Activated CD8-positive, alpha-beta memory T cell treated with anti-CD3 and anti-CD28 coated beads for 1 hour (primary cell): Measurements from ENCODE around the gene GYPC.
"Not testable (repeated sequence)": the region's sequence is repeated elsewhere in the genome, so short reads cannot be mapped to it uniquely, and the experiment has no call there.

Experiments
- DNase-seq, 2 donors: peaks; one replicate each; pipeline ENCODE4 v3.0.0-alpha.2; 2020; ENCODE audit warnings: low read depth in 1 of 2; ENCODE audit errors: extremely low read depth in 1 of 2

GYPC gene

DNA sequence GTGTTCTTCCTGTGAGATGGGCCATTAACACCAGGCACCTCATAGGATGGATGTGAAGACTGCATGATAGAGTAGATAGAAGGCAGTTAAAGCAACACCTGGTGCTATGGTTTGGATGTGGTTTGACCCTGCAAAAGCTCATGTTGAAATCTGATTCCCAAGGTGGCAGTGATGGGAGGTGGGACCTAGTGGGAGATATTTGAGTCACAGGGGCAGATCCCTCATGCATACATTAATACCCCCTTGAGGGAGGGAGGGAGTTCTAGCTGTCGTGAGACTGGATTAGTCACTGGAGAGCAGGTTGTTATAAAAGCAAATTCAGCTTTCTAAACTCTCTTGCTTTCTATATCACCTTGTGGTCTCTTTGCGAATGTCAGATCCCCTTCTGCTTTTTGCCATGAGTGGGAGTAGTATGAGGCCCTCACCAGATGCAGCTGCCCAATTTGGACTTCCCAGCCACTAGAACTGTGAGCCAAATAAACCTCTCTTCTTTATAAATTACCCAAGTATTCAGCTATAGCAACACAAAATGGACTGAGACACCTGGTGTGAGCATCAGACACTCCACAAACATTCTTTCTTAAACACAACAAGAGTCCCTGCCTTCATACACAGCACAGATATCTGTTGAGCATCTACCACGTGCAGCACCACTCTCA lies 37.1 kb downstream of the GYPC start:
- DNase-seq = not testable (repeated sequence)

DNA sequence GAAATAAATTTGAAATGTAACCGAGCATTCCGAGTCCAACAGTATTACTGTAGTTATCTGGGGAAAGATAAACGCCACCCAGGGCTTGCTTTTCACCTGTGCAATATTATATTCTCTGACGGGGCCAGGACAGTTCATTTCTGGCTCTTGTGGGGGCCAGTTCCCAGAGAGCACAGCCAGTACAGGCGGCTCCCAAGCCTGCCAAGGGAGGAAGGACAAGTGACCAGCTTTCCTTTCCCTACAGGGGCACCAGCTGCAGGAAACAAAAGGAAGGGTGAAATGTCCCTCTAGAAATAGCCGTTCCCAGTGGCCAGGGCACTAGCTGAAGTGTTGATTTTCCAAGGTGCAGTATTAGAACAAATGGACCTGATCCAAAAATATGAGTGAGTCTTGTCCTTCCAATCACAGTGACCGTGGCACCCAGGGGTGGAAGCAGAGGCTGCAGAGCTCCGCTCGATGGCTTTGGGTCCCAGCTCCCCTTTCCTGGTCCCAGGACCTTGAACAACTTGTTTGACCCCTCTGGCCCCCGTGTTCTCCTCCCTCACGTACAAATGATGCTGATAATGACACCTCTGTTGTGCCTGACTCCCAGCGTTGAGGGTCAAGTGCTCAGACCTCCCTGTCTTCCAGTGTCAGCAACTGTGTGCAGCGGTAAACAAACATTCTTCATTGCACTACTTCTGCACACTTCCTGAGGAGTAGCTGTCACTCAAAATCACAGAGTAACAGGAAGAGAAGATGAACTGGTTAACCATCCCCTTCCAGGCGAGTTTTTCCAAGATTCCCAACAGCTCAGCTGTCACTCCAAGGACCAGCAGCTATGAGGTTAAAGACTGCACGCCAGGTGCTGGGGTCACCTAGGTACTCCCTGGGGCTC lies 40.9 kb downstream of the GYPC start:
- DNase-seq = no peak

DNA sequence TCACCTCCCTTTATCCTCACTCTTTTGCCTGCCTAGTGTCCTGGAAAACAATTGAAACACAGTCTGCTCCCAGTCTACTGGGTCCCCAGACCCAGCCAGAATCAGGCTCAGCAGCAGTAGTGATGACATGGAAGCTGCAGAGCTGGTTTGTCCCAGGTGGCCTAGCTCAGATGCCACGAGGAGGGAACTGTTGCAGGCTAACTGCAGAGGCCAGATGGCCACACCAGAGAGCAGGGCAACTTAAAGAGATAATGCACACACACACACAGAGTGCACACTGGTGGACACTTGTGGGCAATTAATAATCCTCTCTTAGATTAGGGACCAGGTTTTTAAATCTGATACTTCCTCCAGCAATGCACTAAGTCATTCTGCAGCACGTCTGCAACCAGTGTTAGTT lies 42.4 kb downstream of the GYPC start:
- DNase-seq = no peak

DNA sequence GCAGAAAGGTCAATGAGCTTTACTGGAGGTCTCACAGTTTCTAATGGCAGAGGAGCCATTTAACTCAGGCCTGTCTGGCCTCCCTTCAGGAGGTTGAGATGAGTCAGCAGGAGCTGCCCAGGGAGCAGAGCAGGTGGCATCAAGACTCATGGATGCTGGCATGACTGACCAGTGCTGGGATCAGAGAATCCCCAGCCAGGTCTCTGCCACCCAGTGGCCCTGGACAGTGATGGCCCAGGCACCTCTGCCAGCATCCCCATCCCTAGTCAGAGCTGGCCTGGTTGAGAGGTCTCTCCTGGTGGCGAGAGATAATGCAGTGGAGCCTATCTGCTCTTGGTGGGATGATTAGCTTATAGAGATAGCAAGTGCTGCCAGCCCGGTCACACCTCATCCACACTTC lies 43.1 kb downstream of the GYPC start:
- no peak for DNase-seq

DNA sequence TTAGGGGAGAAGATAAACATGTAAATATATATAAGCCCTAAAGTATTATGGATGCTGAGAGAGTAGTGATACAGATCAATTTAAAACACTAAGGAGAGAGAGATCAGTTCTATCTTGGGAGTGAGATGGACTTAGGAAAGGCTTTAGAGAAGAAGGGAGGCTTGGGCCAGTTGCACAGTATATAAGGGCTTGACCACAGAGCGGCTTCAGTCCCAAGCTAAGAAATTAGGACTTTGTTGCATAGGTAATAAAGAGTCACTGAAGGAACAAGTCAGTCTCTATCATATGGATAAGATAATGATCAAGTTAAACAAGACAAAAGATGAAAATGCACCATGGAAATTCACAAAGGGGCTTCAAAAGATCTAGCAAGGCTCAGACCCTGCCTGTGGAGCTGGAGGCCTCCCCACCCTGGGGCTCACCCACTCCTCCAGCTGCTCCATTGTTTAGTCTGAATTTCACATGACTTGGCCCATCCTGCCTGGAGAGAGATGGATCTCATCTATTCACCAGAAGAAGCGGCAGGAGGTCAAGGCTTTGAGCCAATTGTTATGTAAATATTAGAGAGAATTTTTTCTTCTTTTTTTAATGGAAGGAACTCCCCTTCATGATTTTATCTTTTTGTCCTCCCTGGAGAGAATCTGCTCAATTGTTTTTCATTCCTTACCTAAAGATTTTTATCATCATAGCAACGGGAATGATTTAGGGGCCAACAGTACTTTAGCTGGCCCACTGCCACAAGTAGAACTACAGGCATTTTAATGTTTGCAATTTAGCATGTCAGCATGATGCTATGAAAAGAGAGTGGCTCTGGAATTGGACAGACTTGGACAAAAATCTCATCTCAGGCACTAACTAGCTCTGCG lies 44.0 kb downstream of the GYPC start:
- DNase-seq = no peak

DNA sequence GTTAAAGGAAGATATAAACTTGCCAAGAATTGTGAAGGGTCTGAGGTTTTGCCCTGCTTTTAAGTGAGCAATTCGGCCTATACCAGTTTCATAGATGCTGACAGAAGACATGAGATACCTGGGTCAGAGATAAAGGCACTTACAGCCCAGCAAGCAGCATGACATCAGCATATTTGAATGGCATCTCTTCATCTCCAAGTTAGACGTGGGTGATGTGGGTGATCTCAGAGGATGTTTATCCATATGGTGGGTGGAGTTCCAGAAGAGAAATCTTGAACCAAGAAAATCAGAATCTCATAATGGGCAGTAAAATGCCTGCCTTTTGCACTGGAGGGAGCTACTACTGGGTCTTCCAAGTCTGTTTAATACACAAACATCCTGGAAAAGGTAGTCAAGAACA lies 44.7 kb downstream of the GYPC start:
- DNase-seq = no peak

DNA sequence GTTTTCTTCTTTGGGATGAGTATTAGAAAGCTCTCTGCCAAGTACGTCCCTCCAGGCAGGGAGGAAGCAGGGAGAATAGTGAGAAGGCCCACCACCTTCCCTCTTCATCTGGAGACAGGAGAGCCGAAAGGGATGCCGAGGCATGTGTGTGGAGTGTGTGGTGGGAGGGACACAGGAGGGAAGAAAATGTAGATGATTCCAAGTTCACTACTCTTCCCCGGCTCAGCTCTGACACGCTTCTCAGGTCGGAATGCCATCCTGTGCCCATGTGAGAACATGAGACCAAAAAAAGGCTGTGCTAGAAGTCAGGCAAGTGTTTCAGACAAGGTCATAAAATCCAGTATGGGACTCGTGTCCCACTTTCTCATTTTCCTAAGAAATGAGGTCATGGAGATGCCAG lies 47.4 kb downstream of the GYPC start:
- no peak for DNase-seq

DNA sequence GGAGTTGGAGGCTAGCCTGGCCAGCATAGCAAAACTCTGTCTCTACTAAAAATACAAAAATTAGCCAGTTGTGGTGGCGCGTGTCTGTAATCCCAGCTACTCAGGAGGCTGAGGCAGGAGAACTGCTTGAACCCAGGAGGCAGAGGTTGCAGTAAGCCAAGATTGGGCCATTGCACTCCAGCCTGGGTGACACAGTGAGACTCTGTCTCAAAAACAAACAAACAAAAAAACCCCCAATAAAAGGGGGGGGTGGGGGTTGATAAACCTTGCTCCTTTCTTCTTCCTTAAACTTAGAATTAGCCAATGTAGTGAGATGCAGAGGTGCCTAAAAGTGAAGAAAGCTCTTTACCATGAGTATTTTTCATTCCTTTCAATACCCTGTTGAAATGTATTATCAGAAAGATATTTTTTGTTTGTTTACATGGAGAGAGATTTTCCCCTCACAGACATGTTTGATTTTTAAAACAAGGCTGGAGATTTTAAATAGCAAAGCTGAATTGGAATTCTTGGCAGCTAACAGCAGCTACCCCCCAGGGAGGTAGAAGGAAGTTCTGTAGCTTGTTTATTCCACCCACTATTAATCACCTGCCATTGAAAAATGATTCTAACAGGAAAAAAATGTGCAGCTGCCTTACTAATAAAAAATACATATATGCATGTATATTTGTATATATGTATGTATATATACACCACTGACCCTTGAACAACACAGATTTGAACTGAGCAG lies 48.6 kb downstream of the GYPC start:
- no peak for DNase-seq

DNA sequence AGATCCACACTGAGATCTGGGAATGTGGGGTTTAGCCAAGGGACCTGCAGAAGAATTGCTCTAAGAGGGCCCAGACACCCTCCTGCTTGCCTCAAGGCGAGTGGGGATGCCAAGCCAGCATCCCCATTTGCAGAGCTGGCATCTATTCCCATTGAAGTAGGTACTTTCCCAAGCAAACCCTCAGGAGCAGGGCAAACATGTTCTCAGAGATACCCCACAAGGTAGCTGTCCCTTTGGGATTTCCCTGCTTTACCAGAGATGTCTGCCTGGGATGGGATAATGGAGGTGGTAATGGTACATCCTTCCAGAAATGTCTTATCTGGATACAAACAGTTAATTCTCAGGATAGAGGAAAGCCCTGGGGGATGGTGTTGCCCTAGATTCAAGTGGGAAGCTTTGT lies 51.2 kb downstream of the GYPC start:
- no peak for DNase-seq

DNA sequence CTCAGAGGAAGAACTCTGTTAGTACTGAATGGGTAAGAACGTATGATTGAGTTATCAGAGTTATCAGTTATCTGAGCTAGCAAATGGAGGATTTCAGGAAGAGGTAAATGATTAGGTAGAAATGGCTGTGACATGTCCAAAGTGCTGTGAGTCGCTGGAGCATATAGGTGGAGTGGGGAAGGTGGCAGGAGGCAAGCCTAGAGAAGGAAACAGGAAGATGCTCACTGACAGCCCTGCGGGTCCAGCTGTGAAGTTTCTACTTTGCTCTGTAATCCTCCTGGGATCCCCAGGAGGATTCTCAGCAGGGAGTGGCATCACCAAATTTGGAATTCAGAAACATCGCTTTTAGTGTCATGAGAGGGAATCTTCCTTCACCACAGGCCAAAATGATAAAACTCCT lies 52.0 kb downstream of the GYPC start:
- DNase-seq = no peak

DNA sequence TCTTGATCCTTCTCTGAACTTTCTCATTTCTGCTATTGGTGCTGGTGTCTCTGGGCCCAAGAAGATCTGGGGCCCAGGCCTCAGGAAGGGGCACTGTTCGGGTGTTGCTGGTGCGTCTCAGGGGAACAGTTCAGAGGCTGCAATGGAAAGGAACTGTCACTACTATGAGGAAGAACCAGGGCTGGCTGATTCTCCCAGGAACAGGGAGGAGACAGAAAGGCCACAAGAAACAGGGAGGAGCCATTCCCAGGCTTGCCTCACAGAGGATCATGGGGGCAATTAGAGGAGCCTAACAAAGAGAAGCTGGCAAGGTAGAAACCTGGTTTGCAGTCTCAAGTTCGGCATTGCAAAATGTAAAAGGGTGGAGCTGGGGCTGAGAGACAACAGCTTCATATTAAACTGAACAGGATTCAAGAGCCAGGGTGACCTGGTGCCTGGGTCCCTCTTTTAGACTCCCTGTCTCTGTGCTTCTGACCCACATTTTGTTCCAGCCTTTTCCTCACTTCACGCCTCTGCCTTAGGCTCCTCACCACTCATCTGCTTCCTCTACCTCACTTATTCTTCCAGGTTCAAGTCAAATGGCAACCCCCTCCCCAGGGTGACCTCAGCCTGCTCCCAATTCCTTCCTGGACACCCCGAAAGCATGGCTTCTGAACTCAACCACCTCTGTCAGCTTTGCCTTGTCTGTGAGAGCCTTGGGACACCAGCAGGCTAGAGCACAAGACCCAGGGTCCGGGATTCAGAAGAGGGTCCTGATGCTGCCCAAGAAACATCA lies 58.4 kb downstream of the GYPC start:
- DNase-seq = no peak

DNA sequence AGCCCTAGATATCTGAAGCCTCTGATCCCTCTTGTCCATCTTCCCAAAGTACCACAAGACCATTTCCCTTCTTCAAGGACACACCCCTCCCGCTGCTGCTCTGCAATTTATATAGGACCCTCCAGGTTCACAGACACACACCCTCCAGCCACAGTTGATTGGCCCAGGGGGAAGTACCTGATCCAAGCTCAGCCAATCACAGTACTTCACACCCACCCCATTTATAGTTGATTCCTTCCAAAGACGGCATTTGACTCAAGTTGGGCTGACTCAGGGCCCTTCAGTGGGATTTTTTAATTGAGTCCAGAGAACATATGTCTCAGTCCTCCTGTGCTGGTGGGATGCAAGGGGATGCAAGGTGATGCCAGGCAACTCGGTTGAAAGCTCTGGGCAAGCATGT lies 59.2 kb downstream of the GYPC start:
- no peak for DNase-seq

DNA sequence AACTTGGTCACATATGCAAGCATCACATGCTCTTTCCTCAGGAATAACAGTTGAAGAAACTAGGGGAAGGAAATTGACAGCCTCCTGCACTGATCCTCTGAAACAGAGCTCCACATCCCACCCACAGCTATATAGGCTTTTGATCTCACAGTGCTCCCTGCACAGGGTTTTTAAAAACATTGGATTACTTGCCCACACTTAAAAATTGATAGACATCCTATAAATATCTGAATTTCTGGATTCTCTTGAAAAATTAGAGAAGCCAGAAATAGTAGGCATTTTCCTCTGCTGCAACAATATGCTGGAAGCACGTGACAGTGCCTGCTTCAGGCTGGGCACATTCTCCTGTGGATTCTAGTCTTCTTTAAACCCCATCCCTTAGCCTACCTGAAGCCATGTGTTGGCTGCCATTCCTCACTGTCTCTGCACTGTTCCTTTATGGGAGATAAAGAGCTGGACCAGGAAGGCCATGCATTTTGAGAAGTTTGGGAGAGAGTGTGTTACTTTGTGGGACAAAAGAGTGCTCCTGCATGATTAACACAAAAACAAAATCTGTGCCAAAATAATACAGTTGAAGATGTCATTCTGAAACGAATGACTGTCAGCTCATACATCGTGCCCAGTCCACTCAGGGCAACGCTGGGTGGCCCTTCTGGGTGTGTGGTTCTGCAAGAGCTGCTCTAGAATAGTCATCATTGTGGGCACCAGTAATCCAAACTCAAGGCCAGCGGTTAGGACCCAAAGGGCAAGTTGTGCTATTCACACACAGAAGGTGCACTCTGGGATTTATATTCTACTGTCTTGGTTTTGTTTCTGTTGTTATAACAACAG lies 59.8 kb downstream of the GYPC start:
- DNase-seq = no peak

DNA sequence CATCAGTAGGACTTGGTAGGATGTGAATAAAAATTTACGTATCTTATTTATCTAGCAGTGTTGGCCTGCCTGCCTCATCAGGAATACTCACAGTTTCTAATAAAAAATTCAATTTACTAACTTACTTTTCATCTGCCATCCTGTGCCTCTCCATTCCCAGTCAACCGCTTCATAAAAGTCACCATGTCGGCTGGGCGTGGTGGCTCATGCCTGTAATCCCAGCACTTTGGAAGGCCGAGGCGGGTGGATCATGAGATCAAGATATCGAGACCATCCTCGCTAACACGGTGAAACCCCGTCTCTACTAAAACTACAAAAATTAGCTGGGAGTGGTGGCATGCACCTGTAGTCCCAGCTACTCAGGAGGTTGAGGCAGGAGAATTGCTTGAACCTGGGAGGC lies 61.3 kb downstream of the GYPC start:
- DNase-seq = not testable (repeated sequence)

DNA sequence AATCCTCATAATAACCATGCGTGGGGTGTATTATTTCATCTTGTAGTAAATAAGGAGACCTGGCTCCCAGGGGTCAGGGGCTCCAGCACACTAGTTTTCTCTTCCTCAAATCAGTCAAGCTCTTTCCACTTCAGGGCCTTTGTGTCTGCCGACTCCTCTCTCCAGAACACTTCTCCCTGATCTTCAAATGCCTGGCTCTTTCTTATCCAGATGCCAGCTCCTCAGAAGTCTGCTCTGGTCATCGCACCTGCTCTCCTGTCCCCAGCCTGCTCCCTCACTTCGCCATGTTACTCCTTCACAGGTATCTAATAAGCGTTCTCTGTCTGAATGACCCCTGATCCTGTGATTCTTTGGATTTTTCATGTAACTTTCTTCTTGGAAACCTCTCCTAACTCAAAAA lies 62.0 kb downstream of the GYPC start:
- no peak for DNase-seq

DNA sequence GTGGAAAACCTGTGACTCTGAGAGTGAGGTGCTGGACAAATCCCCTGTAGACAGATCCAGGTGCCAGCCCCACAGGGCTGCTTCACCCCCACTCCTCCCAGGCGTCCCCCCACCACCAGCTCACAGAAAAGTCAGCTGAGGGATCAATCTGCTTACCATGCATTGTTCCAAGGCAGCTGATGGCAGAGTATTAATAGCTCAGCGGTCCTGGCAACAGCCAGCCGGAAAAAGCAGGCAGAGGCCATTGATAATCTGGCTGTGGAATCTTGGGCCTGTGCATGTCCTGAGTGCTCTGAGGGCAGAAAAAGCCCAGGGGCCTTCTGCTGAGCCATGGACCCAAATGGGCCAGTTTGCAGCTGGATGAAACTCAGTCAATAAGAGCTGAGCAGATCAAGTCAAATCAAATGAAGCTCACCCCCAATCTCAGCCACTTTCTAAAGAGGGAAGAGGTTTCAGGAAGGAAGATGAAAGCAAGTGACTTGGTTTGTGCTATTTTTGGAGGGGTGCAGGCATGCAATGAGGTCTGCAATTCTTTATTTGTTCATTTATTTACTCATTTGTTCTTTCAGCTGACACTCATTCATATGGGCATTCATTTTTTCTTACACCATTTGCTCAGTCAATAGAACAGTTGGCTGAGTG lies 63.4 kb downstream of the GYPC start:
- no peak for DNase-seq

DNA sequence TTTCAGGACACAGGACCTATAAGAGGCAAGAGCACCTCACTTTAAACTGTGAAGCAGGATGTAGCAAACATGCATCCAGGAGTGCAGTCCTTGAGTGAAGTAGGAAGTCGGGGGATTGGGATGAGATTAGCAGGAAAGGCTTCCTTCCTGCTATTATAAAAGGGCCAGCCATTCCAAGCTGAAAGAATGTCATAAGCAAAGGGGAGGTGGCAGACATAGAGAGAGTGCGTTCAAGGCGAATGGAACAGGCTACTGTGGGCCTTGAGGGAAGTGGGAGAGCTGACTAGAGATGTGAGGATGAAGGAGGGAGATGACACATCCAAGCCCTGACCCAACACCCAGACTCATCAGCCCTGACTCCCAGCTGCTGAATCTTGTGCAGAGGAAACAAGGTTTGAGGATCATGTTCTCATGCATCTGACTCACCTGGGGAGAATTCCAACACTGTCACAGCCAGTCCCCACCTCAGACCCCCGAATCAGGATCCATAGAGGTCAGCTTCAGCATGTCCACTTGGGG lies 63.9 kb downstream of the GYPC start:
- no peak for DNase-seq

DNA sequence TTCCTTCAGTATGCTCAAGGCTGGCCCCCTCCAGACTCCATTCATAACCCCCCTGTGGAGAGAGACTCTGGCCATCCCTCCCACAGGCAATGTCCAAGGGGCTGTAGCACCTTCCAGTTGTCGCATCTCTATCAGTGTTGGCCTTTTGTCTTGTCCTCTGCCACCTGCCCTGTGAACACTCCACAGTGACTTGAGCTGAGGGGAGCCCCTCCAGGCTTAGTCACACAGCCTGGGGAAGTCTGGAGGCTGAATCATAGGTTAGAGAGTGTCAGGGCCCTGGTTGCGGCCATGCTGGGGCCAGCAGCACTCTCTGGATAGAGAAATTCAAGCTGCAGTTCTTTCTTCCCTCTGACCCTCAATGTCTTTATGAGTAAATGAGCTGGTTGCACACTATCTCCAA lies 64.7 kb downstream of the GYPC start:
- no peak for DNase-seq

DNA sequence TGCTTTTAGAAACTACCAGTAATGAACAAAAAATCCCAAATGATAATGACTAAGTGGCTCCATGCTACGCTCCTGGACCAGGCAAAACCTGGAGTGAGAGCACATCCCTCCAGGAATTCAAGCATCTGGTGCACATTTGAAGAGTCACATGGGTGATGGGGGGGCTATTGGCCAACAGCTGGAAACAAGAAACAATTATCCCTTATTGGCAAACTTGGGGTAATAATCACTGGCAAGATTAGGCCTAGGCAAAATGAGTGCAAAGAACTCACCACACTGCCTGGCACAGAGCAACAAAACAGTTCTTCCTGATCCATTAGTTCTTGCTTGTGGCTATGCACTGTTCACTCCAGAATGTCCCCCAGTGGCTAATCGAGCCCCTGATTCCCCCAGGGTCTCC lies 66.1 kb downstream of the GYPC start:
- DNase-seq = no peak
